HG03457 (cell line): ENCODE measurements around the gene IL21.
"Not testable (repeated sequence)": the region's sequence is repeated elsewhere in the genome, so short reads cannot be mapped to it uniquely, and the experiment has no call there.

ENCODE experiments used
- ATAC-seq: cut with Tn5 transposase; IDR thresholded peaks from one replicate; pipeline ENCODE4 v1.9.1; 2021; ENCODE audit warnings: moderate number of reproducible peaks; ENCODE audit not compliant: unreplicated experiment

Gene IL21

GRCh38 chr4:122583906-122584305 lies 37.0 kb downstream of the IL21 start:
- ATAC-seq: no peak

GRCh38 chr4:122577808-122578781 lies 42.8 kb downstream of the IL21 start:
- ATAC-seq: no peak

- ATAC-seq: no peak
Measured at GRCh38 chr4:122577189-122577553, 43.7 kb downstream of the IL21 start.

- ATAC-seq: no peak
Measured at GRCh38 chr4:122576261-122577188, 44.3 kb downstream of the IL21 start.

- ATAC-seq: not testable (repeated sequence)
Measured at GRCh38 chr4:122574347-122574746, 46.5 kb downstream of the IL21 start.

GRCh38 chr4:122562449-122562848 lies 58.4 kb downstream of the IL21 start:
- ATAC-seq: no peak
